IPS-18a (cell line): ENCODE results near the gene NEURL1.
"Not testable (repeated sequence)": the region's sequence is repeated elsewhere in the genome, so short reads cannot be mapped to it uniquely, and the experiment has no call there.

Experiments used
- H3K27ac ChIP-seq: one replicate; pipeline ENCODE4 v1.5.1; 2013; ENCODE audit warnings: low read length
- H3K27me3 ChIP-seq: one replicate; pipeline ENCODE4 v1.6.1; 2013; ENCODE audit warnings: mild to moderate bottlenecking, low read length; ENCODE audit not compliant: control insufficient read depth, insufficient read depth
- H3K36me3 ChIP-seq: one replicate; pipeline ENCODE4 v1.6.1; 2013; ENCODE audit warnings: low read depth, low read length; ENCODE audit not compliant: control insufficient read depth
- H3K4me1 ChIP-seq: one replicate; pipeline ENCODE4 v1.6.1; 2013; ENCODE audit warnings: low read depth, low read length; ENCODE audit not compliant: control insufficient read depth
- H3K4me3 ChIP-seq: one replicate; pipeline ENCODE4 v1.5.1; 2013; ENCODE audit warnings: low read length
- H3K9ac ChIP-seq: one replicate; pipeline ENCODE4 v1.6.1; 2013; ENCODE audit warnings: mild to moderate bottlenecking, low read length, moderate library complexity
- H3K9me3 ChIP-seq: one replicate; pipeline ENCODE4 v1.6.1; 2013; ENCODE audit warnings: low read depth, low read length; ENCODE audit not compliant: control insufficient read depth

NEURL1 gene

DNA sequence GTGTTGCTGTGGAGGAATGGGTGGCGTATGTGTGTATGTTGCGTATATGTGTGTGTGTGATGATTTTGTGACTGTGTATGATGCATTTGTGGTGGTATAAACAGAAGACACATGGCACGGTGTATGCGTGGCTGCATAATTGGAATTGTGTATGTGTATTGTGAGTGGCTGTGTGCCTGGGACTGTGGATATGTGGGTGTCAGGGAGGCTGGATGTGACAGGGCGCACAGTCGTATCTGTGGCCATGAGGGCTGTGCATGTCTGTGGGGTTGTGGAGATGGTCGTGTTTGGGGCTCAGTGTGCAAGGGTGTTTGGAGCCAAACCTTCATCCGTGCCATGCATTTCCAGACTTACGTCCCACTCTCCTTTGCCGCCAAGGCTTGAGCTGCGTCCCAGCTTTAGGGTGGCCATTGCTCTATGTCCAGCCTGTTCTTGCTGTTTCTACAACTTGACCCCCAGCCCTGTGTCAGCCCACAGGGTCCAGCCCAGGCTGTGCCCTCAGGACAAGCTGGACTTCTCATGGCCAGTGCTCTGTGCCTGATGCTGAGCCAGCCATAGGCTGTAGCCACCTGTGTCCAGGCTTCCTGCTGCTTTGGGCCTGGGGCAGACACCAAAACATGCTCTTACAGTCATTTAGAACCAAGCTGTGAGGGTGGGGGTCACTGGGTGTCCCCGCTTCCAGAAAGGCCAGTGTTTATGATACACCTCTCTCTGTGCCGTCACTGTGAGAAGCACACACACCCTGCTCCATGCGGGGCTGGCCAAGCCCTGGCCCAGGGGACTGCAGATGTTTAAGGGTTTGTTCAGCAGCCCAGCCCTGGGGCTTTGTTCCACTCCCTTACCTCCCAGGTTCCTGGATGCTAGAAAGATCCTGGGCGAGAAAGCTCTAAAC, 127.6 kb downstream of the NEURL1 start:
- Histone ChIP-seq H3K4me1 (no peaks in the 10 kb centered on the region), H3K36me3 (peaks cover 4% of the 10 kb centered on the region), H3K27ac (no peak overlapping the region), H3K9ac (no peak overlapping the region), H3K27me3 (no peaks in the 10 kb centered on the region), H3K4me3 (no peak overlapping the region), H3K9me3 (no peaks in the 10 kb centered on the region)

DNA sequence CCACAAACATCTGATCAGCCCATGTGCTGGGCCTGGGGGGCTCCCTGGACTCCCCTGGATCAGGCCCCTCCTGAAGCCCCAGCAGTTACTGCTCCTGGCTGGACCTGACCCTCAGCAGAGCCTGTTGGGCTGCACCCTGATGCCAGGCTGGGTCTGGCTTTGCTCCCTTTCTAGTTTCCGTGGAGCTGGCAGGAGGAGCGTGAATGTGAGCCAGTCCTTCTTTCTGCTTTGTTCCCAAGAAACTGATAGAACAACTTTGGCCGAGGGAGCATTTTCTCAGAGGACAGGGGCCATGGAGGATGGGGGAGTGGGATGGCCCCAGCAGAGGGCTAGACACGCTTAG, 128.2 kb downstream of the NEURL1 start:
- Histone ChIP-seq H3K36me3 (peaks cover 4% of the 10 kb centered on the region), H3K27ac (no peak overlapping the region)

DNA sequence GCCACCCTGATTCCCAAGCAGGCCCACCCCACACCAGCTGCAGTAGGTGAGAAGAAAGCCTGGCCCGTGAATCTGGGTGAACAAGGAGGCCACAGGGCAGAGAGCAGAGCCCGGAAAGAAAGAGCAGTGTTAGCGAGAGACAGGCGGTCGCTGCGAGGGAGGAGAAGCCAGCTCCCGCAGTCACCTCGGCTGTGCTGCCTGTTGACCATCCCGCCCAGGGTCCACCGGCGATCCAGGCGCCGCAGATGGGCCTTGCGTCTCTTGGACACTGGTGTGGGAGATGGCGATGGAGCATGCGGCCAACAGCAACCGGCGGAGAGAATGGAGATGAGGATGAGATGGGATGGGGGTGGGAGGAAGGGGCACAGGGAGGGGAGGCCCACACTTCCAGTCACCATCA, 128.8 kb downstream of the NEURL1 start:
- no peak overlapping the region for H3K9ac ChIP-seq
- H3K27ac ChIP-seq, result no peak overlapping the region
- H3K4me3 ChIP-seq, result no peak overlapping the region
- H3K36me3 ChIP-seq, result peaks cover 4% of the 10 kb centered on the region
- no peaks in the 10 kb centered on the region for H3K4me1 ChIP-seq
- H3K27me3 ChIP-seq, result no peaks in the 10 kb centered on the region
- H3K9me3 ChIP-seq, result no peaks in the 10 kb centered on the region

More for the DNA sequence above, 128.2 kb downstream of the NEURL1 start:
- H3K9ac ChIP-seq, result no peak overlapping the region
- no peak overlapping the region for H3K4me3 ChIP-seq
- no peaks in the 10 kb centered on the region for H3K9me3 ChIP-seq
- no peaks in the 10 kb centered on the region for H3K27me3 ChIP-seq
- H3K4me1 ChIP-seq, result no peaks in the 10 kb centered on the region

DNA sequence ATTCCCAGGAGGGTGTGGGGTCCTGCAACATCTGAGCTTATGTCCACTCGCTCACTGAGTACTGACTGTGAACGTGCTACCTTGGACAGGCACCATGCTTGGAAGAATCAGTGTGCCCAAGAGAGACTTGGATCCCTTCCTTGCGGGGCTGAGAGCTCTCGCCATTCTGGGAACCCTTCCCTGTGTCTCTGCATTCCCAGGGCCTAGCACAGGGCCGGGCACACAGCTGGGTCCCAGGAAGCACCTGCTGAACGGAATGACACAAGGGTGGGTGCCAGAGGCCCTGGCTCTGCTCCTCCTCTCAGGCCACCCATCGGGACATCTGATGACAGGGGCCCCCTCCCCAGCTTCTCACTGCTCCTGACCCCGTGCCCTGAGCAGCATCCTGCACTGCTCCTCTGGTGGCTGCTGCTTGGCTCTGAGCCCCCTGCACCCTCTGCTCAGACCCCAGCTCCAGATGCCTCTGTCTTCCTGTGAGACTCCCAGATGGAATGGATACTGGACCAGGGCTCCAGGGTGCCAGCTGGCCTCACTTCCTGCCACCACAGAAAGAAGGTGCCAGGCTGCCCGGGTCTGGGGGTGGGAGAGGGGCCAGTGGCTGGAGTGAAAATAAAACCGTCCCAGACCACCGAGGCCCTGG, 129.6 kb downstream of the NEURL1 start:
- Histone ChIP-seq H3K4me1 (no peaks in the 10 kb centered on the region), H3K27ac (no peak overlapping the region), H3K4me3 (no peak overlapping the region), H3K9ac (no peak overlapping the region), H3K27me3 (no peaks in the 10 kb centered on the region), H3K9me3 (no peaks in the 10 kb centered on the region), H3K36me3 (peaks cover 4% of the 10 kb centered on the region)

DNA sequence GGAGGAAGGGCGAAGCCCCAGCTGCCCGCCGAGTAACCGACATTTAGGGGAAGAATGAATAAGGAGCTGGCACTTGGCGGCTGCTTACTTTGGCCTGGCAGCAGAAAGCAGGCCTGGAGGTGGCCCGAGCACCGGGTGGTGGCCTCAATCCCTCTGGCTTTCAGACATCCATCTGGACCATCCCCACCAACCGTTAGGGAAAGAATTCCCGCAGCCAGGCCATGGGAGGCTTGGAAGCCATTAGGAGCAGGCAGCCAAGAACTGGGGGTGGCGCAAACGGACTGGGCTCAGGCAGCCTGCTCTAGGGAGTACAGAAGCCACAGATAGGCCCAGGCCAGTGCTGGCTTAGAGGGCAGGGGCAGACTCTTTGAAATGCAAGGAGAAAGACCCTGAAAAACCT, 132.7 kb downstream of the NEURL1 start:
- H3K4me1 ChIP-seq, result no peaks in the 10 kb centered on the region
- H3K36me3 ChIP-seq, result no peaks in the 10 kb centered on the region

DNA sequence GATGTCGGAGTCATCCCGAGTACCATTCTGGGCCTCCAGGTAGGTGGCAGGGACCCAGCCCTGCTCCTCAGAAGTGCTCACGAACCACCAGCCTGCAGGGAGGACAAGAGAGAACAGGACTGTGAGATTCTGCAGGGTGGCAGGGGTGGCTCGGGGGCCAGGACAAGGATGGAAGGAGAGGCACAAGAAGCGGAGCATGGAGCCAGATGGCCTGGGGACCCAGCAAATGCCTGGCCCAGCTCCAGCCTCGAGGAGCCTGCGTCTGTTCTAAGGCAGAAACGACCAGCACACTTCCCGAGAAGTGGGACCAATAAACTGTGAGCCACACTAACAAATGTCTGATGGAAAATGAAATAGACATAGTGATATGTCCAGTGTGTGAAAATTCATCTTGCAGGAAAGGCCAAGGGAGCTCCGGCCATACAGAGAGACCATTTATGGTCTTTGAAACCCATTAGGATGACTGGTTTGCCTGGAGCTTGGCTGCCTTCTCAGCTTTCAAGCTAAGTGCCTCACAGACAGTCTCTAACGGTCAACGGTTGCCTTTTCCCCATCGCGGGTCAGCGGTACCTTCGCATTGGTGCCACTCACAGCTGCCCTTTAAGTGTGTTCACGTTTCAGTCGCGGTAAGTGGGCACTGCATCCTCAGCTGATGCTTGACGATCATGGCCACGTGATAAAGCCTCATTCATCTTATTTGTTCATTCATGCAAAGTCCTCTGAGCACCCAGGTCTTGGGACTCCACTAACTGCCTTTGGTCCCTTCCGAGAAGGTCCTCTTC, 133.8 kb downstream of the NEURL1 start:
- Histone ChIP-seq H3K27me3 (no peaks in the 10 kb centered on the region), H3K36me3 (no peaks in the 10 kb centered on the region), H3K4me1 (no peaks in the 10 kb centered on the region), H3K9me3 (no peaks in the 10 kb centered on the region), H3K9ac (no peak overlapping the region), H3K27ac (no peak overlapping the region), H3K4me3 (no peak overlapping the region)

More for the DNA sequence above, 132.7 kb downstream of the NEURL1 start:
- H3K9ac ChIP-seq, result no peak overlapping the region
- H3K27me3 ChIP-seq, result no peaks in the 10 kb centered on the region
- no peak overlapping the region for H3K4me3 ChIP-seq
- no peak overlapping the region for H3K27ac ChIP-seq
- no peaks in the 10 kb centered on the region for H3K9me3 ChIP-seq

DNA sequence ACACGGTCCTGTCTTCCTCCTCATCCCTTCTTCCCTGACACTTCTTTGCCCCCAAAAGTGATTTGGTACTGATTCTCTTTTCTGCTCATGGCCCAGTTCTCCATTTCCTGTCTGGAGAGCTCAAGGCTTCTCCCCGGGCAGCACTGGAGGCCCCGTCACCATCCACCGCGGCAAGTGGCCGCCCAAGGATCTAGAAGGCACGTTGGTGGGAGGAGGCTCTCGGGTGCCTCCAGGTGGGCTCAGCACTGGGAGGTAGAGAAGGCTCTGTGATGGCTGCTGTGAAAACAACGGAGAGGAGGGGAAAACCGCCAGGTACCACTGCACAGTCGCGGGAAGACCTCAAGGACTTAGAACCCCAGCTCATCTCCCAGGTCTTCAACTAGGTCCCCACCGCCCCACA, 134.4 kb downstream of the NEURL1 start:
- Histone ChIP-seq H3K9ac (no peak overlapping the region), H3K27ac (no peak overlapping the region), H3K4me1 (no peaks in the 10 kb centered on the region), H3K4me3 (no peak overlapping the region), H3K9me3 (no peaks in the 10 kb centered on the region), H3K27me3 (no peaks in the 10 kb centered on the region), H3K36me3 (no peaks in the 10 kb centered on the region)

DNA sequence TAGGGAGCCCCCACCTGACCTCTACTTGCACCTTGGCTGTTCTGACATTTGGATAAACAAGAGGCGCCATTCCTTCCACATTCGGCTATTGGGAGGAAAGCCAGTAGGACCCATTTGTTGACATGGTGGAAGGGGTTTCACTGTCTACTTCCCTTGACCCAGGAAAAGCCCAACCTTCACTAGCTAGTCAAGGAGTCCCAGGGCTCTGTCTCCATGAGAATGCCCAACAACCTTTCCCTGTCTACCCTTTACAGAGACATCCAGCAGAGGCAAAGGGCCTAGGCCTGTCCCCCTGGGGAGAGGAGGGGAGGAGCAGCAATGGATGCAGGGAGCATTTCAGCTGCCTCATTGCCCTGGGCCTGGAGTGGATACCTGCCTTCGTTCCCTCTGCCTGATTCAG, 136.1 kb downstream of the NEURL1 start:
- no peak overlapping the region for H3K27ac ChIP-seq
- H3K9ac ChIP-seq, result no peak overlapping the region
- H3K4me3 ChIP-seq, result no peak overlapping the region
- H3K27me3 ChIP-seq, result no peaks in the 10 kb centered on the region
- no peaks in the 10 kb centered on the region for H3K36me3 ChIP-seq
- H3K4me1 ChIP-seq, result no peaks in the 10 kb centered on the region
- no peaks in the 10 kb centered on the region for H3K9me3 ChIP-seq

DNA sequence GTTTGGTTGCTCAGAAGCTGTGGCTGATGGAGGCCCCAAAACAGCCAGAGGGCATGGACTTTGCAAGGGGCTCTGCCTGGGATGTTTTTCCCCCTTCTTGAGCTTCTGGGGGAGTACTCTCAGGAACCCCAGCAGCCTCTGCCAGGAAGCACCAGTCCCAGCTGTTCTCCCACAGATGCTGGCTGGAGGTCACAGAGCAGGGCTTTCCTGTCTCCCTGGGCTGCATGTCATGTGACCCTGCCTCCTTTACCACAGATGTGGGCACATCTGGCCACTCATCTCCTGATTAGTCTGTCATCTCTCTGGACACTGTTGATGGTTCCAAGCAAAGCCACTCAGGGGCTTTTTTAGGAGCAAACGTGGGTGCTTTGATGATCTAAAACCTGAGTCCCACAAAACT, 136.7 kb downstream of the NEURL1 start:
- H3K27ac ChIP-seq, result no peak overlapping the region
- no peak overlapping the region for H3K9ac ChIP-seq
- H3K9me3 ChIP-seq, result no peaks in the 10 kb centered on the region
- H3K4me1 ChIP-seq, result peaks cover 6% of the 10 kb centered on the region
- no peaks in the 10 kb centered on the region for H3K27me3 ChIP-seq
- no peak overlapping the region for H3K4me3 ChIP-seq
- H3K36me3 ChIP-seq, result no peaks in the 10 kb centered on the region

DNA sequence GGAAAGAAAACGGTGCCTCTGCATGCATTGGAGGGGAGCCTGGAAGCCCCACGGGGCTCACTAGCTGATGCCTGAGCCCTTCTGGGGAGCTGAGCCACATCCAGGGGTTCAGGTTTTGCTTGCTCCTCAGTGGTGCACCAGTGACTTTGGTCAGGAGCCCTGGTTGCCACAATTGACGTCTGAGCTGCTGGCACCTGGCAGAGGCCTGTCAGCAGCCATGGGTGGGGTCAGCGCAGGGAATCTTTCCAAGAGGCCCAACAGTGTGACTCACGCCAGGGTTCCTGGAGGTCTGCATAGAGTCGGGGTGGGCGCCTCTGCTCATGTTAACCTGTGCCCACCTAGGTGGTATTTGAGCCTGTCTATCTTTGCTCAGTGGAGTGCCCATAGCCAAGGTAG, 138.7 kb downstream of the NEURL1 start:
- no peaks in the 10 kb centered on the region for H3K36me3 ChIP-seq
- no peak overlapping the region for H3K9ac ChIP-seq

DNA sequence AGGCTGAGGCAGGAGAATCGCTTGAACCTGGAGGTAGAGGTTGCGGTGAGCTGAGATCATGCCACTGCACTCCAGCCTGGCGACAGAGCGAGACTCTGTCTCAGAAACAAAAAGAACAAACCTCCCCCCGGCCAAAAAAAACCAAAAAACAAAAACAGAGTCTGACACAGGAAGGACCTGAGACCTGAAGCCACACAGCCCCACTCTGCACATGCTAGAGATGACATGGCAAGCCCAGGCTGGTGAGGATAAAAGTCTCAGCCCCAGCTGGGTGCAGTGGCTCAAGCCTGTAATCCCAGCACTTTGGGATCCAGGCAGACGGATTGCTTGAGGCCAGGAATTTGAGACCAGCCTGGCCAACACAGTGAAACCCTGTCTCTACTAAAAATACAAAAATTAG, 139.4 kb downstream of the NEURL1 start:
- not testable (repeated sequence) for H3K9me3 ChIP-seq, H3K36me3 ChIP-seq, H3K4me3 ChIP-seq, H3K27me3 ChIP-seq, H3K9ac ChIP-seq, H3K27ac ChIP-seq
- peaks cover 30% of the 10 kb centered on the region for H3K4me1 ChIP-seq

More for the DNA sequence above, 138.7 kb downstream of the NEURL1 start:
- H3K4me3 ChIP-seq, result no peak overlapping the region
- no peaks in the 10 kb centered on the region for H3K27me3 ChIP-seq
- H3K9me3 ChIP-seq, result no peaks in the 10 kb centered on the region
- H3K27ac ChIP-seq, result no peak overlapping the region
- peaks cover 24% of the 10 kb centered on the region for H3K4me1 ChIP-seq
